GM21367 (cell line): ENCODE measurements around the gene RPGRIP1.
"Not testable (repeated sequence)": the region's sequence is repeated elsewhere in the genome, so short reads cannot be mapped to it uniquely, and the experiment has no call there.

Source experiments
- ATAC-seq: cut with Tn5 transposase; IDR thresholded peaks from one replicate; pipeline ENCODE4 v1.9.1; 2021; ENCODE audit not compliant: unreplicated experiment

RPGRIP1 gene

DNA sequence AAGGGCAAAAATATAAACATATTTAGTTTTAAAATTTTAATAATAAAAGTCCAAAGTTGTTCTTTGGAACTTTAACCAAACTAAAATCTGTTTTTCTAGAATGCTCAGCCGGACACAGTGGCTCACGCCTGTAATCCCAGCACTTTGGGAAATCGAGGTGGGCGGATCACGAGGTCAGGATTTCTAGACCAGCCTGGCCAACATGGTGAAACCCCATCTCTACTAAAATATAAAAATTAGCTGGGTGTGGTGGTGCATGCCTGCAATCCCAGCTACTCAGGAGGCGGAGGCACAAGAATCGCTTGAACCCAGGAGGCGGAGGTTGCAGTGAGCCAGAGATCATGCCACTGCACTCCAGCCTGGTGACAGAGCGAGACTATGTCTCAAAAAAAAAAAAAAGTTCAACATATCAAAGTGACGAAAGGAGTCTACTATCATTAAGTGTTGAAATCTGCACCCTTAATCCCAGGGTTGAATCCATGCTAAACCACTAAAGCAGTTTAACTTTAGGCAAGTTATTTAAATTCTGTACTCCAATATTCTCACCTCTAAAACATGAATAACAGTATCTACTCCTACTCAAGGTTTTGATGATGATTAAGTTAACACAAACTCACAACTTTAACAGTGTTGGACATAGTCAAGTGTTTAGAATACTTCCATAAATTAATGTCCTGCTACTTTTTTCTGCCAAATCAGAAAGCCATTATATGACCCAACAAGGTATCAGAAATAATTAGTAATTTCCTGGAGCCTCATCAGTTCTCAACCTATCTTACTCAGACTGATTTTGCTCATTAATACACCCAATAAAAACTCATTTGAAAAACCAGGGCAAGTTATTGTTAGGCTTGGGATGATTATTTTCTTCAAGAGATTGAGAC is 21.6 kb upstream of the RPGRIP1 start:
- no peak for ATAC-seq

DNA sequence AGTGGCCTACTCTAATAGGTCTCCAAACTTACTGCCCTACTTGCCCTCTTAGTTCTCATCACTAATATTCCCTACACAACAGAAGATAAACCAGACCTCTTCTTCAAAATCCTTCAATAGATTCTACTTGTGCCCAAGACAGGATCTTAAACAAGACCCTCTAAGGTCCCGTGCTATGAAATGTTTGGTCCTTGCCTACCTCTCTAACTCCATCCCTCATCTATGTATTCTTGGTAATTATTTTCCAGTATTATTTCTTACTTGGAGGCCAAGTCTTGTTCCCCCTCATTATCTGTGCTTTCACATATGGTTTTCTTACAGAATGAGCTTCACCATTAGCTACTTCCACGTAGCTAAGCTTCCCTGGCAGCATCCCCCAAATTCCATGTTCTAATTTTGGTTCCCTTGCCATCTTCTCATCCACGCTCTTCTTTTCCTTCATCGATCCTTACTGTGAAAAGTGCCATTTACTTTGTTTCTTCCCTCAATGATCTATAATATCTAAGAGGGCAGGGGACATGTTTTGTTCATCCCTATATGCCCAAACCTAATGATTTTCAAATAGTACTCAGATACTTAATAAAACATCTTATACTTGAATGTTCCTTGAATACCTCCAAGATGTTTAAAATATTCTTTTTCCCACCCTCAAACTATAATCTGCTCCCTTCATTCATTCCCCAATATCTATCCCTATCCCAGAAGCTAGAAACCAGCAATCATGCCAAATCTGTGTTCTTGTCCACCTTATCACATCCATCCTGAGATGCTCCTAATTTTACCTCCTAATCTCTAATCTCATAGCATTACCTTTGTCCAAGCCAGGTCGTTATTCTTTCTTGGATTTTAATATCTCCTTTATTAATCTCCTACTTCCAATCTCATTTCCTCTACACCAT is 20.7 kb upstream of the RPGRIP1 start:
- ATAC-seq = no peak

DNA sequence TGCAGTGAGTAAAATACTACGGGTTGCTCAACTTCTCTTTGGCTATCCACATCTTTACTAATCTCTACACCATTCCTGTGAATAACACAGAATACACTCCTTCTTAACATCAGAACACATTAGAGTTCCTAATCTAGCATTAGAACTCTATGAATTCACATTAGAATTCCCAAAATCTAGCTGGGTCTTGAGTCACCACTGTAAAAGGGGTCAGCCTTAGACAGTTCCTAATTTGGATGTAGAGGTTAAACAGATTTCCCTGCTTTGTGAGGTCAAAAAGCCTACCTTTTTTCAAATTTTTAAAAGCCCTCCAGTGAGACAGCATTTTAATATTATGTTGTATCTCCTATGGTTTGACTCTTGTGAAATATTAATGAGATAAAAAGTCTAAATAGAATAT is 18.1 kb upstream of the RPGRIP1 start:
- no peak for ATAC-seq

DNA sequence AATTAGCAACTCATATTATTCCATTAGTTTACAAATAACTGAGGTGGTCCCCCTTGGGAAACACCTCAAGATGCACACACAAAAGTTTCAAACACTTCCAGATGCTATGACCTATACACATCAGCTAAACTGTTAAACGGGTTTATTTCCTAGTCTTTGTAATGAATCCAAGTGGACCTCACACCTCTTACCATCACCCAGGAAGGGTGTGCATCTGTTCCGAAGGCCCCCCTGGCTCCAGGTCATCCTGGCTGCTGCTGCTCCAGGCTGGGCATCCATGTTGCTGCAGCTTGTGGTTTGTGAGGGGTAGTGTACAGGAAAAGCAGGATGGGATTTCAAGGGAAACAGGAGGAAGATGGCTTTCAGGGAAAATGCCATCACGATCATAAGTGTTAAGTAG is 17.5 kb upstream of the RPGRIP1 start:
- no peak for ATAC-seq

DNA sequence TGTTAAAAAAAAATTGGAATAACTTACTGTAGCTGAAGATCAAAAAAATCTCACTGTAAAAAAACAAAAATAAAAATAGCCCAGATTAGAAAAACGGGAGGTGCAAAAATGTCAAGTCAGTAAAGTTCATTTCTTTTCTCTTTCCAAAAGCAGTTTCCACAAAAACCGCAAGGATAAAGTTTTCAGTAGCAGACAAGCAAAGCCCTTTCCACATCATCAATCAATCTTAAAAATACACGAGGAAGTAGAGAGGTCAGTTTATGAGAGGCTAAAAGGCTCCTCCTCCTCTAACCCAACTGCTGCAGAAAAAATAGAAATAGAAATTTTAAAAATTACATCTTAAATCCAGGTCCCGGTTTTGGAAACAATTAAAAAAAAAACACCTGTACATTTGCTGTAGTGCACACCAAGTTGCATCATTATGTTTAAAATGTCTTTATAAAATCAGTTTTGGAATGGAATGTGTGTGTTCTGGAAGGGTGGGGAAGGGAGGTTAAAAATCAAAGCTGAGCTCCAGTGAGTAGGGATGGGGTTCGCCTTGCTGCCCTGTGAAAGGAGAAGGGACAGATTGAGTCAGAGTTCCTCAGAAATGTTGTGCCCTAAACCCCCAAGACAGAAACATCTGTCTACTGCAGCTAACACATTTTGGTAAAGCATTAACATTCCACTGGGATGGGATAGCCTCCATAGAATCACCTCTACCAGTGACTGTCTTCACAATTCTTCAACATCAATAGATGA is 16.4 kb upstream of the RPGRIP1 start:
- no peak for ATAC-seq

DNA sequence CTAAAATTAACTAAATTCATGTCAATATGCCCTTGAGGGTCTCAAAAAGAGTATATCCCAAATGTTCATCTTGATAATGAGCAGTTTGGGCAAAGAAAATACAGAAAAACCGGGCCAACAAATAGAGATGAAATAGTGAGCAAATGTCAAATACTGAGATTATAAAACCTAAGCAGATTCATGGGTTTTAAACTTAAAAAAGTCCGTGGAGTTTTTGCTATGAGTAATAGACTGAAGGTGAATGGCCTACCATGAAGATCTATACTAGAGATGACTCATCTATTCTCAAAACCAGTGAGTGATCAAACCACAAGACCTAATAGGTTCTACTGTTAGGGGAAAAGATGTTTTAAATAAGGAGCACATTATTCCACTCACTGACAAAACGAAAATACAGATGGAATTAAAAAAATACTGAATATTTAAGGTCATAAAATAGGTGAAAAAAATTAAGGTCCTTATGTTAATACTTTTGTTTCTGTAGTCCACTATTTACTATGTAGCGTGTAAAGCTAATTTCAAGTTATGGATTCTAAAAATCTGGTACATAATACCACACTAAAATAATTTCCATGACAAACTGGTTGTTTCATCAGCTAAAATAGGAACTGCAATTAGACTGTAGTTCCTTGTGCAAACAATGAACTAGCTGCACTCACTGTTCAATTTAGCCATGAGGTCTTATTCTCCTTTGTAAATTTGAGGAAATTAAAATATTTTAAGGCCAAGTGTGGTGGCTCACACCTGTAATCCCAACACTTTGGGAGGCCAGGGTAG is 15.7 kb upstream of the RPGRIP1 start:
- peak; percentile 58 for ATAC-seq

DNA sequence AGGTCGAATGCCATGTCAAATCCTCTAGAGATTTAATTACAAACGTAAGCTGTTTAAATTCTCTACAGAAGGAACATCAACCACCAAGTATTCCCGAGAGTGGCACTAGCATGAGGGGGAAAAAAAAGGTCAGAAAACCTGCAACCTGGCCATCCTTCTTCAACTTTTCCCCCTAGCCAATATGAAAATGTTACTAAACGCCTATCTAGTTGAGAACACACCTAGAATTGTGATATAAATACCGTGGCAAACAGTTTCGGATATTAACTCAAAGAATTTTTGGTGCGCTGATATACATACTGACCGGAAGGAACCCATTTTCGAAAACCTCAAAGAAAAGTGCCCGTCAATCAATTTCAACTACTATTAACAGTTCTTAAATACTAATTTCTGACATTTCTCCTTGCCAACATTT is 12.4 kb upstream of the RPGRIP1 start:
- ATAC-seq = no peak

DNA sequence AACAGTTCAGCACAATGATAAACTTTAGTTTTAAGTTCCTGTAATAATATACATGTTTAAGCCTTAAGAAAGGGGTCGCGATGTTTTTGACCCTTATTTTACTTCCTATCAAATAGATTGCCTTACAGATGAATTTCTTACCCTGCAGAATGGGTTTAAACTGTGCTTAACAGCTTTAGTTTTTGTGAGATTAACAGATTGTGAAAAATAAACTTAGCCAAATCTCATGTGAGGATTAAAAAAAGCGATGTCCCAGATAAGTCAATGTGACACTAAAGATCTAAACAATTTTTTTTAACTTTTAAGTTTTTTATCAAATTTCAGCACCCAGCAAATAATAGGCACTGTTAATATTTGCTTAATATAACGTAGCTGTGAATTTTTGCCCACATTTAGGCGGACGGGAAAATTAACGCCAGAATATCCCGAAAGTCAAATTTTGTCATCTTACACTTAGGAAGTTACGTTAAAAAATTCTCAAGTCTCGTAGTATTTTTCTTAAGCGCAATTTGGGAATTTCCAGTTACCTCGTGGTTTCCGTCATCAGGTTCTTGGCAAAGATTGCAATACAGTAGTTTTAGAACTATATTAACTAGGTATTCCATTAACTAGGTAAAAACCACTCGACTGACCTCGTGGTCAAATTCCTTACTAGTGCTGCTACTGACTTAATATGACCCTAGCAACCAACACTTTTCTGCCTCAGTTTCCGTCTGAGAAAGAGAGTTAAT is 11.8 kb upstream of the RPGRIP1 start:
- no peak for ATAC-seq

DNA sequence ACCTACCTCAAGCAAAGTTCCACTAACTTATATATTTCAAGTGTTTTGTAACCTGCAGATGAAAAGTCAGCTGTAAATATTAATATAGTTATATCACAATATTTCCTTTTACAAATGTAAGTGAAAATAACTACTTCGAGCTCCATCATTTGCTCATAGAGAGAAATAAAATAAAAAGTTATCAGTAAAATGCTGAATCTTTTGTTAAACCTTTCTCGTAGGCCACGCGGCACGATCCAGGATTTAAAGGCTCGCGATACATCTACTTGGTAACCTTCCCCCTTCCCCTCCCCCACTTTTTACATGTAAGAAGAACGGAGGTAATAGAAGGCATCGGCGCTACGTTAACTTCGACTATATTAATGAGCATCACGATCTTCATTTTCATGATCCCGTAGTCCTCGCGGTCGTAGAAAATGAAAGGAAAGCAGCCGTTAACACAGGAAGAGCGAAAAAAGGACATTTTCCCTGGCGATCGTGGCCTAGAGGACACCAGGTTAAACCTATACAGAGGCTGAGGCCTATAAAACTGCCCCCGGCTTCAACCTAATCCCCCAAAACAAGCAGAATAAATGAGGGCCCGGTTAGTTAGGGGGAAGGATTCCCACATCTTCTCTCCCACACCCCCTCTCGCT is 11.1 kb upstream of the RPGRIP1 start:
- no peak for ATAC-seq

DNA sequence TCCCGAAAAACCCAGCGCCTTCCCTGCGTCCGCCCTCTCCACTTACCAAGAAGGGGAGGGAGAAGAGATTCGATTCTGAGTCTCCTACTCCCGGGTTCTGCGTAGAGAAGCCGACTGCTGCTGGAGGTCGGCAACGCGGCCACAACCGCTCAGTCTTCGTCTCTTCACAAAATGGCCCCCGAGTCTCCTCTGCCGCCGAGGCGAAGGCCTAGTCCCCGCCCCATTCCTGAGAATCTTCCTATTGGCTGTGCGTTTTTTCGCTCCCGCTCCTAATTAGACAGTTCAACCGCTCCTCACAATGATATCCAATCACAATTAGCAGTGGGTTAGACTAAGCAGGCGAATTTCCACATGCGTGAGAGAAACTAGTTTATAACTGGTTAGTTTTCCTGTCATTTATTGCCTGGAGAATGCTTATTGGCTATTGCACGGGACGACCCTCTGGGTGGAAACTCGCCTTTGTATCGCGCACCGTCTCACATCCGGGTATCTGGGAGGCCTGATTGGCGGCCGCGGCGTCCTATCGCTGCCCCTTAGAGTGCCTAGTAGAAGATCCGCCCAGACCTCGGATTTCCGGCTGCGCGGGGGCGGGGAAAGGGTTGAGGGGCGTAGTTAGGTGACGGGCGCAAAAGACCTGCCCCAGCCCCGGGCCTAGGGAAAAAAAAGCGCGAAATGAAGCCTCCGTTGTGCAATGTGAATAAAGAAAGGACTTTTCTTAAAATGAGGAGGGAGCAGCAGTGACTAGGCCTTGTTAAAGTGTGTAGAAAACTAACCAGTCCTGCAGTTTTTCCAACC is 10.4 kb upstream of the RPGRIP1 start, which contains the start of gene HNRNPC:
HNRNPC (minus strand) TSS at position 191 of the 795 bp plus-strand sequence. CDS start 35,249 bp downstream, outside the sequence.
- peak; percentile 86 for ATAC-seq

DNA sequence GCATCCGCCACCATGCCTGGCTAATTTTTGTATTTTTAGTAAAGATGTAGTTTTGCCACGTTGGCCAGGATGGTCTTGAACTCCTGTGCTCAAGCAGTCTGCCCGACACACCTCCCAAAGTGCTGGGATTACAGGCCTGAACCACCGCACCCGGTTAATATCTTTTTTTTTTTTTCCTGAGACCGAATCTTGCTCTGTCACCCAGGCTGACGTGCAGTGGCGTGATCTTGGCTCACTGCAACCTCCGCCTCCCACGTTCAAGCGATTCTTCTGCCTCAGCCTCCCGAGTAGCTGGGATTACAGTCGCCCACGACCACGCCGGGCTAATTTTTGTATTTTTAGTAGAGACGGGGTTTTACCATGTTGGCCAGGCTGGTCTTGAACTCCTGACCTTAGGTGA is 7.2 kb upstream of the RPGRIP1 start:
- ATAC-seq = not testable (repeated sequence)

DNA sequence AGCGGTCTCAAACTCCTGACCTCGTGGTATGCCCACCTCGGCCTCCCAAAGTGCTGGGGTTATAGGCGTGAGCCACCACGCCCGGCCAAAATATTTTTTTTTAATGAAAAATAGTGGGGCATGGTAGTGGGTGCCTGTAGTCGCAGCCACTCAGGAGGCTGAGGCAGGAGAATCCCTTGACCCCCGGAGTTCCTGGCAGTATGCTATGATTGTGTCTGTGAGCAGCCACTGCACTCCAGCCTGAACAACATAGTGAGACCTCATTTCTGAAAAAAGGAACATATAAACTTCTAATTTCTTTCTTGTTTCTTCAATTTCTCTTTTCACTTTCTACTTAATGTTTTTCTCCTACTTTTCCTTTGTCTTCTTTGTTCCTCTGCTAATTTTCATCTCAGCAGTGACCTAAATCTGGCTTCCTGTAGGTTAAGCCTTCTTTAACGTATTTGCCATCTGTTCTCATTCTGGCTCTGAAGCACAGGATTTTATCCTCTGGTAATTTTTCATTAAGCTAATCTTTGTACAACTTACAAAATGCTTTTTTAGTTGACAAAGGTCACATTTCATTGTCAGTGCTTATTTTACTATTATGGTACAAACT is 4.5 kb upstream of the RPGRIP1 start:
- ATAC-seq = no peak

DNA sequence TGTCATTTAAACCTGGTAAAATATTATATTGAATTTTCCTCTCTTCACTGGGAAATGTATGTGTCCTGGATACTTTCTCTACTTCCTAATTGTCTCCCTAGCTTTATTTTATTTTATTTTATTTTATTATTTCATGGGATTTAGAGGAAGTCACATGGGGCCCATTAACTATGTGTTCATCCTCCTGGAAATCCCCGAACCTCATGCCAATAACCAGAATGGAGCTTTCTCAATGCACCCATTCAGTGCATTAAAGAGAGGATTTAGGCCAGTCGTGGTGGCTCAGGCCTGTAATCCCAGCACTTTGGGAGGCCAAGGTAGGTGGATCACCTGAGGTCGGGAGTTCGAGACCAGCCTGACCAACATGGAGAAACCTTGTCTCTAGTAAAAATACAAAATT is 1.3 kb upstream of the RPGRIP1 start:
- no peak for ATAC-seq

DNA sequence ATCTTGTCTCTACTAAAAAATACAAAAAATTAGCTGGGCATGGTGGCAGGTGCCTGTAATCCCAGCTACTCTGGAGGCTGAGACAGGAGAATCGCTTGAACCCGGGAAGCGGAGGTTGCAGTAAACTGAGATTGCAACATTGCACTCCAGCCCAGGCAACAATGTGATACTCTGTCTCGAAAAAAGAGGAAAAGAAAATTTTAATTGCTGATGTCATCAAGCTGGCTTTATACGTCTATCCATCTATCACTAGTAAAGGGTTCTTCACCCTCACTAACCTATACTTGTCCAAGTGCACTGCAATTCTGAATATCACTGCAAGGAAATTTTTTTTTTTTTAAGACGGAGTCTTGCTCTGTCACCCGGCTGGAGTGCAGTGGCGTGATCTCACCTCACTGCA is 2.0 kb downstream of the RPGRIP1 start:
- ATAC-seq = not testable (repeated sequence)

DNA sequence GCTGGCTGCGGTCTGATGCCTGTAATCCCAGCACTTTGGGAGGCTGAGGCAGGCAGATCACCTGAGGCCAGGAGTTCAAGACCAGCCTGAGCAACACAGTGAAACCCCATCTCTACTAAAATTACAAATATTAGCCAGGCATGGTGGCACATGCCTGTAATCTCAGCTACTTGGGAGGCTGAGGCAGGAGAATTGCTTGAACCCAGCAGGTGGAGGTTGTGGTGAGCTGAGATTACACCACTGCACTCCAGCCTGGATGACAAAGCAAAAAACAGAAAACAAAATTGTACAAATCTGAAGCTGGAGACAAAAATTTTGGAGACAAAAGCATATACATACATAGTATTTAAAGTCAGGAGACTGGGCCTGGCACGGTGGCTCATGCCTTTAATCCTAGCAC is 6.6 kb downstream of the RPGRIP1 start:
- not testable (repeated sequence) for ATAC-seq

DNA sequence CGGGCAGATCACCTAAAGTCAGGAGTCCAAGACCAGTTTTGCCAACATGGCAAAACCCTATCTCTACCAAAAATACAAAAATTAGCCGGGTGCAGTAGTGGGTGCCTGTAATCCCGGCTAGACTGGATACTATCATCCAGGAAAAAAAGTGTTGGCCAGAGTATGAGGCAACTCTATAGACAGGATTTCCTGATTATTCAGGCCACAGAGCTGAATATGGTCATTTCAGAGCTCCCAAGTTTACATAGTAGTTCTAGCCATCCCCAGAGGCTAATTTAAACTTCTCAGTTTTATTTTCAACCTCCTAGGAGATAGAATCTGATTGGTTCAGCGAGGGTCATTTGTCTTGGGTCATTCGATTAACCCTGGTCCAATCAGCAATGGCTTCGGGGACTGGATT is 7.3 kb downstream of the RPGRIP1 start:
- ATAC-seq = no peak

DNA sequence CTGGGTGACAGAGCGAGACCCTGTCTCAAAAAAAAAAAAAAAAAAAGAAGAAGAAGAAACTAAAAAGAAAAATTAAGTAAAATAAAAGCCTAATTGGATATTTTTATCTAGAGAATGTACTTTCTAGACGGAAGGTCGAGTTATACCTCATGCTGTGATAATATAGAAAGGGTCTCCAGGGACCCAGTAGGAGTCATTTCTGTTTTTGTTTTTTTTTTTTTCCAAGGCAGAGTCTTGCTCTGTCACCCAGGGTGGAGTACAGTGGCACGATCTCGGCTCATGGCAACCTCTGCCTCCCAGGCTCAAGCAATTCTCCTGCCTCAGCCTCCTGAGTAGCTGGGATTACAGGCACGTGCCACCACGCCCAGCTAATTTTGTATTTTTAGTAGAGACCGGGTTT is 14.1 kb downstream of the RPGRIP1 start:
- not testable (repeated sequence) for ATAC-seq

DNA sequence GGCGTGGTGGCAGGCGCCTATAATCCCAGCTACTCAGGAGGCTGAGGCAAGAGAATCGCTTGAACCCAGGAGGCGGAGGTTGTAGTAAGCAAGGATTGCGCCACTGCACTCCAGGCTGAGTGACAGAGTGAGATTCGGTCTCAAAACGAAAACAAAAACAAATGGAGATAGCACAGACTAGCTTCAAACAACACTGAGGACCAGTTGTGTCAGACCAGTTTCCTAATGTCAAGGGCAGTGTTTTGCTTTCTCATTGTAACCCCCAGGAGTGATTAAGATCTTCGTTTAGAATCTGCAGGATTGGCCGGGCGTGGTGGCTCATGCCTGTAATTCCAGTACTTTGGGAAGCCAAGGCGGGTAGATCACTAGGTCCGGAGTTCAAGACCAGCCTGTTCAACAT is 18.5 kb downstream of the RPGRIP1 start:
- ATAC-seq = no peak
